ENCODE measurements around the gene HYAL2.

HYAL2 gene, protein sequence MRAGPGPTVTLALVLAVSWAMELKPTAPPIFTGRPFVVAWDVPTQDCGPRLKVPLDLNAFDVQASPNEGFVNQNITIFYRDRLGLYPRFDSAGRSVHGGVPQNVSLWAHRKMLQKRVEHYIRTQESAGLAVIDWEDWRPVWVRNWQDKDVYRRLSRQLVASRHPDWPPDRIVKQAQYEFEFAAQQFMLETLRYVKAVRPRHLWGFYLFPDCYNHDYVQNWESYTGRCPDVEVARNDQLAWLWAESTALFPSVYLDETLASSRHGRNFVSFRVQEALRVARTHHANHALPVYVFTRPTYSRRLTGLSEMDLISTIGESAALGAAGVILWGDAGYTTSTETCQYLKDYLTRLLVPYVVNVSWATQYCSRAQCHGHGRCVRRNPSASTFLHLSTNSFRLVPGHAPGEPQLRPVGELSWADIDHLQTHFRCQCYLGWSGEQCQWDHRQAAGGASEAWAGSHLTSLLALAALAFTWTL

DNA sequence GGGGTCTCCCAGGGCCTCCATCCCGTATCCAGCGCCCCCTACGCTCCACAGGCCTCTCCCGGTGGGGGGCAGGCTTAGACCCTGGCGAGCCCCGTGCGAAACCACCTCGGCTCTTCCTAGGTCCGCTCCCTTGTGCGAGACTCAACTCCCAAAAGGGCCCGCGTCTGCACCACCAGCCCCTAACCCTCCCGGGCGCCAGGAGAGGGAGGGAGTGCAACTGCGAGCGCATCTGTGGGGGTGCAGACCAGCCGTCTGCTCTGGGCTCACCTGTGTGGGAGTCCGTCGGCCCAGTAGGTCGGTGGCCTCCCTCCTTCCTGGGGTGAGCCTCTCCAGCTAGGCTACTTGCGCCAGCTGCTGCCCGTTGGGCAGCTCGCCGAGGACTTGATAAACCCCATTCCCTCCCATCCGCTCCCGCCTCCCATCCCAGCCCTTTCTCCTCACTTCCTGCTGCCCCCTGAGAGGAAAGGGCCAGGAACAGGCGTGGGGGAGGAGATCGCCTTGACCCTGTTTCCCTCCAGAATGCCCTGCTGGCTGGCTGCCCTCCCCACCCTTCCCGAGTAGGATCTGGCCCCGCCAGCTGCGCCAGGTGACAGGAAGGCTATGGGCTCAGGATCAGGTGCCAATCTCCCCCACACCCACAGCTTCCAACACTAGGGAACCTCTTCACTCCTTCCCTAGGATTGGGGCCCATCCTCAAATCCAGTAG is at the start of gene HYAL2:
Gene HYAL2 (minus strand): TSS at position 360 of the 706 bp plus-strand sequence. CDS start 2,256 bp downstream, outside the sequence.
- DNase-seq: no peak

DNA sequence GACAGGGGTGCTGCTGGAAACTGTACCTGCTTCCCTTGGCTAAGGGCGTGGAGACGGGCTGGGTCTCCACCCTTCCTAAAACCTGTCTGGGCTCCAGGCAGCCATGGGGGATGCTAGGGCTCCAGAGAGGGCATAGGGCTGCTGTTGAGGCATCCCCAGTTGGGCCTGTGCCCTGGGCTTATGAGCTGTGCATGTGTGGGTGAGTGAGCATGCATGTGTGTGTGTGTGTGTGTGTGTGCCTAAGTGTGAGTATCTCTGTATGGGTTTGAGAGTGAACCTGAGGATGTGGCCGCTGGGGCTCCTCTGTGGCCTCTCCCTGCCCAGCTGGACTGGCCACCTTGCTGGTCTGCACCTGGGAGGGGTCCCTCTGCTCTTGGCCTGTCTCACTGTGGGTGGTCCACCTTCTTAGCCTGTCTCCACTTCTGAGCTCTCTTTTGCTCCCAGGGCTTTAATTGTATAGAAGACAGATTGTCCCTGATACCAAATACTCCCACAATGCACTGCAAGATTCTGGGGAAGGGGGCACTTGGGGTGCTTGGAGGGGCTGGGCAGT is 48.7 kb upstream of the HYAL2 start:
- no peak for DNase-seq

DNA sequence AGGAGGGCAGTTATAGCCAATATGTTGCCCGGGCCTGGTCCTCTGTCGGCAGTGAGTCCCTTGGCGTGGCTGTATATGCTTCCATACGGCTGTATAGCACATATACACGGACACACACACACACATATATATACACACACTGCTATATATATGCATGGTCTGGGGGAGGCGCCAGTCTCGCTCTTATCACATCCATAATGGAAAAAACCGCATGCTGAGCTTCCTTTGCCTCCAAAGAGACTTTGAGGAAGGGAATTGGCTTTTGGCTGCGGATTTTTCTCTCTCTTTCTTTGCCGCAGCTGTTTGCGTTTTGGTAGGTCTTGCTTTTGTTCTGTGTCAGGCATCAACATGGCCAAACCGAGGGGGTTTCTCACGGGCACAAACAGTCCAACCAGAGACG is 48.0 kb upstream of the HYAL2 start:
- DNase-seq: no peak

DNA sequence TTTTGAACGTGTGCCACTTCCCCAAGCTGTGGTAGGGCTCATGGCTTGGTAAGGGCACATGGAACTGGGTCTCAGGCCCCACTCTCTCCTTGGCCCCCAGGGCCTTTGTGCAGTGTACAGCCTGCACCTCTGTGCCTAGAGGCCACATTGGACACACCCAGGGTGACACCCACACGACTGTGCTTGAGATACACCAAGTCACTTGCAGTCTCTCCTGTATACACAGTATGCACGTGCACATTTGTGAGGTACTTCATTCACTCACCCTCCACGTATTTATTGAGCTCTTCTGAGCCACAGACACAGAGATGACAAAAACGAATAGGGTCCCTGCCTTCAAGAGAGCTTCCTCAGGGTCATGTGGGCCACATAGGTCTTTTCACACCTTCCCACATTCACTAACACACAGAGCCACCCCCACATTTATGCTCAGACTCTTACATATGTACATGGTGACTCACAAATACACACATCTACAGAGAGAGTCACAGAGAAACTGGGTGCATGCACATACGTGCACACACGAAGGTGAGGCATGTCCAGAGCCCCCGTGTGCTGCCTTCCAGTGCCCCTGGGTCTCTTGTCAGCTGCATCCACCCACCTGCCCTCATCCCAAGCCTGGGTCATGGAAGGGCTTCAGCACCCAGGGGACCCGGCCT is 46.6 kb upstream of the HYAL2 start:
- DNase-seq: no peak

DNA sequence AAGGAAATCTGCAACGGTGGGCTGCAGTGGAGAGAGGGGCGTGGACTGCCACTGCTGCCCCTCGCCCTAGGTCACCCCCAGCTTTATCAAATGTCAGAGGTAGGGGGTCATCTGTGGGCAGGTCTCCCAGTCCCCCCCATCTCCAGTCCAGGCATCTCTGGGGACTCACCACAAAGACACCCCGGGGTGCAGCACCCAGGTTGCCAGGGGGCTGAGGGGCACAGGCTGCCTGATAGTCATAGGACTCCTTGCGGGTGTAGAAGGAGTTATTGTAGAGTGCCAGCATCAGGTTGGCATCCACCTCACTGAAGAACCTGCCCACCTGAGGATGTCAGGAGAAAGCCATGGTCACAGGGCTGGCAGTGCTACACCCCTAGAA is 43.3 kb upstream of the HYAL2 start:
- no peak for DNase-seq

DNA sequence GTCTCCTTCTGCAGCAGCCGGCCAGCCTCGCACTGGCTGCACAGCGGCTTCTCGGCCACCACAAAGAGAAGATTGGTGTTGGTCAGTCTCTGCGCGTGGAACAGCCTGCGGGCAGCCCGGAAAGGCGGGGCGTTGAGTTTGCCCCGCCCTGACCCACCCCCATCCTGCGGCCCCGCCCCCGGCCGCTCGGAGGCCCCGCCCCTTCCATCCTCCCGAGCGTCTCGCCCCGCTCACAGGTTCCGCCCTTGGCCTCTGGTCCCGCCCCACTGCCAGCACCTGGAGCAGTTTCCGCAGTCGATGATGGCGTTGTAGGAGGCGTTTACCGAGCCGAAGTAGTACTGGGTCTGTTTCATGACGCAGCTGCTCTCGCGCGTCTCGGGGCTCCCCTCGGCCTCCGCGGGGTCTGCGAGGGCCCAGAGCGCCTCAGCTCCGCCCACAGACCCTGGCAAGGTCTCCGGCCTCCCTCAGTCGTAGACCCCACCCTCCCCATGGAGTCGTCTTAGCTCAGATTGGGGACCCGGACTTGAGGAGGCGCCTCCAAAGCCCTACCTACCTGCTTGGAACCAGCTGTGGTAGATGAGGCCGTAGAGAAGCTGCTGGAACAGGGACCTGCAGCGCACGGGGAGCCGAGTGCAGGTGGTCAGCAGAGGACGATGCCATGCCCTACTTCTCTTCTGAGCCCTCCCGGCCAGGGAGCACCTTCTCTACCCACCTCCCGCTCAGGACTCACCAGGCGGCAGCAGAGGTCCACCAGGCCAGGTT is 42.7 kb upstream of the HYAL2 start:
- peak; percentile 95 for DNase-seq

DNA sequence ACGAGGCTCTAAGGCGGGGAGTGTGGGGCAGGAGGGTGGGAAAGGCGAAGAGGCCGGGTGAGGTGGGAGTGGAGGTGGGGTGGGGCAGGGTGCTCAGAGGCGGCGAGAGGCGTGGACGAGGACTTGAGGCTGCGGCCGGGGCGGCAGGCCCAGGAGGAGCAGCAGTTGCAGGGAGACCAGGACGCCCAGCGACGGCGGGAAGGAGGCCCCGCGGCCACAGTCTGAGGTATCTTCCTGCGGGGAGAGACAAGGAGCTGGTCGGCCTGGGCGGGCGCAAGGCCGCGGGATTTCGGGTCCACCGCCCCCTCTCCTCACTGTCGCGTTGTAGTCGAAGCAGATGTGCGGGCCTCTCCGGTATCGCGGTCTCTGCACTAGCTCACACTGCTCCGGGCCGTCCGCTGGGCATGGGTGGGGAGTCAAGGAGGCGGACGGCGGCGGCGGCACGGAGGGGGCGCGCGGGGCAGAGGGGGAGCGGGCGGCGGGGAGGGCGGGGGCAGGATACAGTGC is 42.1 kb upstream of the HYAL2 start:
- no peak for DNase-seq

DNA sequence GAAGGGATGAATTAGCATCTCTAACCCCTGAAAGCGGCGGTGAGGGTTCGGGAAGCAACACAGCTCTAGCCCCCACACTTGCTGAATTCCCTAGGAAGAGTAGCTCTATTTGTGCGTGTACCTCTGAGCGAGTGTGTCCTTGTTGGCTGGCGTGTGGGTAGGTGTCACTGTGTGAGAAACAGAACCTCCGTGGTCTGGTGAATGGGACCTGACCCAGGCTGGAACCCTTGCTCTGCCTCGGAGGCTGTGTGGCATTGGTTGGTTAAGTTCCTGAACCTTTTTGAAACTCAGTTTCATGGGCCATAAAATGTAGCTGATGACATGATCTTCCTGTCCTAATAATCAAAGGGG is 37.2 kb upstream of the HYAL2 start:
- no peak for DNase-seq

DNA sequence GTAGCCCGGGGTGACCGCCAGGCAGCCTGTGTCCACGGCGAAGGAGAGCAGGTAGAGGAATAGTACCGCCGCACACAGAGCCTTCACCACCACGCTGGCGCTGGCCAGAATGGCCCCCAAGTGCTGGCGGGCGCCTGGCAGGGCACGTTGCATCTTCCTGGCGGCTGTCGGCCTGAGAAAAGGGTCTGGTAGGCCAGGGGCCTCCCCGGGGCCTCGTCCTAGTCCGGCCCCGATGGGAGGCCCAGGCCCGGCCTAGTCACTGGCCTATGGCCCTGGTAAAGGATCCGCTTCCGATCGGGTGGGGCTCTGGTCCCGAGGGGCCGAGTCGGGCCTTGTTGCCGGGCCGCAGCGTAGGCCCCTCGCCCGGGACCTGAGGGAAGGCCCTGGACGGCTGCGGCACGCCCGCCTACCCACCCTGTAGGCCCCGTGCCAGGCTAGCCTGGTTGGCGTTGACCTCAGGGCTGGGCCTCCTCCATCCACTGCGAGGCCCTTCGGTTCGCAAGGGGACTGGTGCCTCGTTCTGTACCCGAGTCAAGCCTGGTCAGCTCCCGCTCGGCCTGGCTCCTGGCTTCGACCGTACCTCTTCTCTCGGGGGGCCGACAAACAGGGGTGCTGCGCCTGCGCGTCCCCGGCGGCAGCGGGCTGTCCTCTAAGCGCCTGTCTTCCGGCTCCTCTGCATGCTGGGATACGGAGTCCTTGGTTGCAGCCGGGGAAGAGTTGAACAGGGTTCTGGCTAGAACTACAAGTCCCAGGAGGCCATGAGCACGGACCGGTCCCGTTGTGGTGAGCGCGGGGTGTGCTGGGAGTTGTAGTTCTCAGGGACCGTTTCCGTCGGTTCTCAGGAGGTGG is 36.6 kb upstream of the HYAL2 start, which contains the start of gene TMEM115:
Gene TMEM115 (minus strand): TSS at position 611 of the 849 bp plus-strand sequence. CDS start 458 bp downstream, at position 153.
- DNase-seq: peak; percentile 95

DNA sequence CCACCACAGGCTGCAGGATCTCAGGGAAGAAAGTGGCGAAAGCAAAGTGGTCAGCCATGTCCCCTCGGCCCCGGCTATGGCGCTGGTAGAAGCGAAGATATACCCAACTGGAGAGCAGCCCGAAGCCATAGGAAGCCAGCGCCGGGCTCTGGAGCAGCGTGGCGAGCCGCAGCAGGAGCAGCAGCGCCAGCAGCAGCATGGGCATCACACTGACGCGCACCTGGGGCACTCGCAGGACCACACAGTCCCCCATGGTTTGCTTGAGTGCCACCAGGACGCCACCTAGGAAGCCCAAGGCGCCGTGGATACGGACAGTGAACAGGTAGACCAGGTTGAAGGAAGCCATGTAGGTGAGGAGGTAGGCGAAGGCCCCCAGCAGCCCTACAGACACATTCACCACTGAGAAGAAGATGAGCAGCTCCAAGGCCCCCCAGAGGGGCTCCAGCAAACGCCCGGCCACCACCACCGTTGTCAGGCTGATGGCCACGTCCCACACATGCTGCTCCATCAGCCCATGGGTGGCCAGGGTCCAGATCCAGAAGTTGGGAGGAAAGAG is 35.9 kb upstream of the HYAL2 start:
- no peak for DNase-seq

DNA sequence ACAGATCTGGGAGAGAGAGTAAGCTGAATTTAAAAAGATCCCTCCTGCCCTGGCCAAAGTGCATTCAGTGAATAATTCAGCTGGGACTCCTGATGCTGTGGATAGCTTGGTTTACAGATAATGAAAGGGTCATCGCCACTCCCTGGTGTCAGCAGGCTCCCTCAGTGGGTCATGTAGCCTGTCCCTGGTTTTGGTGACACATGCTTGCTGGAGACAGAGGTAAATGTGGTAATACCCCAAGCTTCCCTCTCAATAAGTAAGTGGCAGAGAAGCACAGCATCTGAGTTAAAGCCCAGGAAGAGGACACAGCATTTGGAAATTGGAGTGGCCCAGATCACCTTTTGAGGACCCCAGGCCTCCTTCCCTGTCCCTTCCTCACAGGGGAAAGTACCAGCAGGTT is 34.9 kb upstream of the HYAL2 start:
- DNase-seq: no peak

DNA sequence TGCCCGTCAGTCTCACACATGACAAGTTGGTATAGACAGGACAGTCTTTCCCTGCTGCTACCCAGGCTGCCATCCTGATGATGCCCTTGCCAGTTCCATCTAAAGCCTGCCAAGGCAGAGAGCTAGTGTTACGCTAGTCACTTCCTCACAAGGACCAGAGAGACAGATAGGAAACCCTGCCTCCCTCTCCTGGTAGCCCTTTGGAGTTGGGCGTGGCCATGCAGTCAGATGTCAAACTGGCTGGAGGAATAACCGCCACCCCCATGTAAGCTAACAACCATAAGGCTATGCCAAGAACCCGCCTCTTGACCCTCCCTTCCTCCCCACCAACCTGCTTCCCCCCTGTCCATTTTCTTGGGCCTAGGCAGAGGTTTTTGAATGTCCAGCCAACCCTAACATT is 34.0 kb upstream of the HYAL2 start:
- DNase-seq: no peak

DNA sequence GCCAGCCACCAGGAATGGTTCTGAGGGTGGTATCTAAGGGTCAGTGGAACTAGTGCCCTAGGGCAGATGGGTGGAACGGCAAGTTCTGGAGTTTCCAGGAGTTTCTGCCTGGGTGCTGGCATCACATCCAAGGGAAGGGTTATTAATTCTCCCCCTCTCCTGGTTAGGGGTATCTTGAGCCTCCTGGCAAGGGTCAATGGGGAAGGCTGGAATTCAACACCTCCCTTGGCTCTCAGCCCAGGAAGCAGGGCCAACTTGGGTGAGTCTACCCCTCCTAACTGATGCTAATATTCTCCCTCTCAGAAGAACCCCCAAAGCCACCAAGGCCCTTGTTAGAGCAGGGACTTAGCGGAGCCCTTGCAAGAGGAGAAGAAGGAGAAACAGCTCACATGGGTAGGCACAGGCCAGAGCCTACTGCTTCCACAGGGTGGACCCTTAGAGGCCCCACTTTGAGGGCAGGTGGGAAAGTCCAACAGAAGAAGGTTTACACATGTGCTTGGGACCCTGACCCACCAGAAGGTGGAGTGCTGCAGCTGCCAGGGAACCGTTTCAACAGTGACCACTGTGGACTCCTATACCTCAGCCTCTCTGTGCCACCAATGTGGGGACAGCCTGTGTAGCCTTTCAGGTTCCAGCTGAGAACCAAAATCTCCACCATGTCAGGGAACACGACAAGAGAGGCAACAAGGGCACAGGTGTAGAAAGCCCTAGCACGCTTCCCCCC is 33.4 kb upstream of the HYAL2 start:
- DNase-seq: no peak

DNA sequence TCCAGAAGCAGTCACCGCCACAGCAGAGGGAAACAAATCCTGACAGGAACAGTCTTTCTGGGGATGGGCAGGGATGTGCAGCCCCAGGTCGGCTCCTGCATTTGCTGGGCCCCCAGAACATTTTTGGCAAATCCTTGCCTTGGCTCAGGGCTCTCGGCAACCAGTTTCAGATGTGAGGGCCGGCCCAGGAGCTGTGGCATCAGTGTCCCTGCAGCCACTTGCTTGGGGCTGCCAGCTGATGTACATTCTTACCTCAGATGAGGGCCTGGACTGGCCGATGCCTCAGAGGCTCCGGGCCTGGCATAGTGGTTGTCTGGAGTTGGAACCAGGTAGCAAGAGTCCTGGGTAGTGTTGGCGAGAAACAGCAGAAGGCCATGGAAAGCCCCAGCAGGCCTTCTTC is 32.3 kb upstream of the HYAL2 start:
- DNase-seq: no peak

DNA sequence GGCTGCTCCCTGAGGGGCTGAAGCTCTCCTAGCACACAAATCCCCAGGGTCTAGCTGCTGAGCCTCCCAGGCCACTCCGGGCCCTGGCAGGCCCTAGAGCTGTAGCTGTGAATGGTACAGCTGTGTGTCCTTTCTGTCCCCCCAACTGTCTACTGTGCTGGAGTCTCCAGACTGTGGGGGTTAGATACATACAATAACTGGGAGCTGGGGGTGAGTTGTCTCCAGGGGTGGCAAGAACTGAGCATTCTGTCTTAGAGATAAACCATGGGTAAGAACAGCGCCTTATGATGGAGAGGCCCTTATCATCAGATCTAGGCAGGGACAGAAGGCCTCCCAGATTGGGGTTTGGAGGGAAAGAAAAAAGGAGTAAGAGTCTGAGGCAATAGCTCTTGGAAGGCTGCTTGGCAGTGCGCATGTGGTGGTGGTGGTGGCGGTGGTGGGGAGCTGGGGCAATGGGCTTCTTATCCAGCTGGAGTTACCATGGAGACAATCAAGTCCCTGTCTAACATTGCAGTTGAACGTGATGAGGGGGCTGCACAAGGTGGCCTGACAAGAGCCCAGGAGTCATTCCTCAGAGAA is 31.7 kb upstream of the HYAL2 start:
- DNase-seq: no peak

DNA sequence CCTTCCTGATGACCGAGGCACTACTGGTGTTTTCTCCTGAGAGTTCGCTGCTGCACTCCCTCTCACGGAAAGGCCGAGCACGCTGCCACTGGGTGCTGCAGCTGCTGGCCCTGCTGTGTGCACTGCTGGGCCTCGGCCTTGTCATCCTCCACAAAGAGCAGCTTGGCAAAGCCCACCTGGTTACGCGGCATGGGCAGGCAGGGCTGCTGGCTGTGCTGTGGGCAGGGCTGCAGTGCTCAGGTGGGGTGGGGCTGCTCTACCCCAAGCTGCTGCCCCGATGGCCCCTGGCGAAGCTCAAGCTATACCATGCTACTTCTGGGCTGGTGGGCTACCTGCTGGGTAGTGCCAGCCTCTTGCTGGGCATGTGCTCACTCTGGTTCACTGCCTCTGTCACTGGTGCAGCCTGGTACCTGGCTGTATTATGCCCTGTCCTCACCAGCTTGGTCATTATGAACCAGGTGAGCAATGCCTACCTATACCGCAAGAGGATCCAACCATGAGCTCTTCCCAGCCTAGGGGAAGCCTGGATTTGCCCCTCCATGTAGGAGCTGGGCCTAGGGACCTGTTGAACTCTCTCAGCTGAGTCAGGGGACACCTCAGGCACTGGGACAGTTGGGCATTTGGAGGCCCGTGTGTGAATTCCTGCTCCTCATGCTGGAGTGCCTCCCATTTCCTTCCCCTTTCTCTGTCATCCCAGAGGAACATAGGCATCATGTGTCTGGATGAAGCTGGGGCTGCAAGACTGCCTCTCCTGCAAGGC is 30.9 kb upstream of the HYAL2 start:
- no peak for DNase-seq

DNA sequence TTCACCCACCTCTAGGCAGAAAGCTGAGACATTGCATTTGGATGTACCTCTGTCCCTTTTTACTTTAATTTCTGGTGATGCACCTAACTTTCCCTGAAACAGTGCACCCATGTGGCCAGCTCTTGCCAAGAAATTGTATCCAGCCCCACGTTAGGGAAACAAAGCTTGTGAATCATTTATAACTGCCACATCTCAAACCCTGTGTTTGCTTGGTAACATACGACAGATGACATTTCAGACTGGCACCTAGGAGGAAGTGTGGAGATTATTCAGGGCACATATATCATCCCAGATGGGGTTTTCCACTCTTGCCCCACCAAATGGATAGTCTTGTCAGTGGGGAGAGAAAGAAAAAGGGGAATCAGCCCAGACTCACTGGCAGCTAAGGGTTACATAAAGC is 30.2 kb upstream of the HYAL2 start:
- no peak for DNase-seq

DNA sequence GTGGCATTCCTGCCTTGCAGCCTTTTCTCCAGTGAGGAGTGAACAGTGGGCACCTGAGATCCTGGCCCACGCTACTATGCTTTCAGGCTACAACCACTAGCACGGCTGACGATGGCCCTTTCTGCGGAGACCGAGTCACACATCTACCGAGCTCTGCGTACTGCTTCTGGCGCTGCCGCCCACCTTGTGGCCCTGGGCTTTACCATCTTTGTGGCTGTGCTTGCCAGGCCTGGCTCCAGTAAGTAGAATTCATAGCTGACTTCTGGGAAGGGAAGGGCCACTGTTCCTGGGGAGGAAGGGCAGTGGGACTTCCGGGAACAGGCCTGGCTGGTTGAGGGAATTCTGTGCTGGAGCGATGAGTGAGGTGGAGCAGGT is 28.8 kb upstream of the HYAL2 start:
- no peak for DNase-seq
